Cerebellar cortex (tissue), 1 donor: ENCODE measurements around the gene SMARCE1.

Experiments
- DNase-seq: peaks from one replicate; pipeline ENCODE4 v3.0.0-alpha.2; 2015; ENCODE audit warnings: low spot score

SMARCE1 gene

DNA sequence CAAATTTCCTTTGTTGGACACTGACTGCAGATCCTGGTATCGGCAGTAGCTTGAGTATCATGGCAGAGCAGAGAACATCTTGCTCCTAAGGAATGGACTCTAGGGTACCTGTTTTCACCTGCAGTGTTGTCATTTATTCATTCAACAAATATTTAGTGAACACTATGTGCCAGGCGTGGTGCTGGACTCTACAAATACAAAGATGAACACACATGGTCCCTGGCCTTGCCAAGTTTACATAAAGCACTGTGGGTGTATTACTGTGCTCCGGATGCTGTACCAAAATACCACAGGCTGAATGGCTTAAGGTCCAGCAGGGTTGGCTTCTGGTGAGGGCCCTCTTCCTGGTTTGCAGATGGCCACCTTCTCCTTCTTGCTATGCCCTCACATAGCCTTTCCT is 68.1 kb downstream of the SMARCE1 start:
- no peak for DNase-seq

DNA sequence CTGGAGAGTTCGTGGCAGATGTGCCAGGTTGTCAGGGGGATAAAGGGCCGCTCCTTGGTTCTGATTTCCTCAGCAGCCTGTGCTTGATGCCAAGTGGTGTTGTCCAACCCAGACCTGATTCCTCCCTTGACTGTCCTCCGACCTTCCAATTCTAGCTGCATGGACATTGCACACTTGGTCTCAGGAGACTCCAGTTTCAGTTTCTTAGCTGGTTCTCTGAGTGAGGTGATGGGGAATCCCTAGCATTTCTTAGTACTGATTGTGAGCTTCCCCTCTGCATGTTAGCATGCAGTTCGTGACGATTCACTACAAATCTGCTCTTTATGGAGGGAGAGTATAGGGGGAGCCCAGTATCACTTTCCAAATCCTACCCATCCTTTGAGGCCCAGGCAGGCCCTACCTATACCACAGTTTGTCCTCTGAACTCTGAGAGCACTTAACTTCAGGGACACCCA is 70.0 kb downstream of the SMARCE1 start:
- no peak for DNase-seq

DNA sequence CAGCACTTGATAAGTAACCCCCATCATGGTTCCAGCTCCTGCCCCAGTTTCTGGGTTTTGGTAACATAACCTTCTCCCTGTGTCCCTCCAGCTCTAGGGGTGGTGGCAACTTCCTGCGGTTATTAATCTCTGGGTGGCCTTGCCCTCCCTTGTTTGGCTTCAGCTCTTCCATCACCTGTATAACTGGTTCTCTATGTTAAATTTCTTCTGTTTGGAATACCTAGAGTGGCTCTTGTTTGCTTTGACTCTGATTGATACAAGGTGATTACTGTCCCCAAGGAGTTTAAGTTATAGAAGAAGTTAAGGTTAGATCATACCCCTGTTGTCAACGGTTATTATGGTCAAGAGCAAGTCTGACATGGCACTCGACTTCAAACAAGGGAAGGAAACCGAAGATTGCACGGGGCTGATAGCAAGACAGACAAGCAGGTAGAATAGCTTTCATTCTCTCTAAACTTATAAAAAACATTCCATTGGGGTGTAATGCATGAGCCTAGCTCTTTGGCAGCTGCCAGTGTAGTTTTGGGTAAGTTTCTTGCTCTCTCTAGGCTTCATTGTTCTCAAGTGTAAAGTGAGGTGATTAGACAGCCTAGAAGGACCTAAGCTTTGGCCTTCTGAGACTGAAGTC is 71.4 kb downstream of the SMARCE1 start:
- DNase-seq: no peak
